Measurements from ENCODE around the gene KRT32. TPM values are rescaled to one million over a fixed set of nuclear protein-coding genes. Genes with fewer than 3 reads are reported as not detected.

The KRT32 gene
- total RNA-seq, 1 experiment from 2014 or later: not detected

GRCh38 chr17:41451154-41451728 lies 15.9 kb downstream of the KRT32 start:
- Mint-ChIP-seq H3K36me3 (ENCODE audit: insufficient read depth, unreplicated experiment) (no peaks in the 10 kb centered on the region), H3K4me1 (ENCODE audit: insufficient read depth, unreplicated experiment) (peaks cover 11% of the 10 kb centered on the region), H3K4me3 (ENCODE audit: unreplicated experiment) (no peak overlapping the region), H3K27me3 (ENCODE audit: insufficient read depth, unreplicated experiment) (peaks cover 27% of the 10 kb centered on the region), H3K9me3 (ENCODE audit: unreplicated experiment) (no peaks in the 10 kb centered on the region), H3K27ac (ENCODE audit: low read depth, unreplicated experiment) (no peak overlapping the region)
- ChIA-PET CTCF (no interaction called here), POLR2A (interaction anchor here (0.7 to 1.2 kb wide), 2 partner anchors 11 to 96 kb away, joined by 3 to 4 read pairs; partner anchors contain the start of gene KRT38)
- DNase-seq (ENCODE audit: unreplicated experiment): no peak
- intact Hi-C loops (cut with micrococcal nuclease): no loop called here
- TF ChIP-seq CTCF (IDR thresholded peaks at IDR 0.05; ENCODE audit: unreplicated experiment): no peak
- no TSS peak for BruUV-seq (replicated peaks)

DNA sequence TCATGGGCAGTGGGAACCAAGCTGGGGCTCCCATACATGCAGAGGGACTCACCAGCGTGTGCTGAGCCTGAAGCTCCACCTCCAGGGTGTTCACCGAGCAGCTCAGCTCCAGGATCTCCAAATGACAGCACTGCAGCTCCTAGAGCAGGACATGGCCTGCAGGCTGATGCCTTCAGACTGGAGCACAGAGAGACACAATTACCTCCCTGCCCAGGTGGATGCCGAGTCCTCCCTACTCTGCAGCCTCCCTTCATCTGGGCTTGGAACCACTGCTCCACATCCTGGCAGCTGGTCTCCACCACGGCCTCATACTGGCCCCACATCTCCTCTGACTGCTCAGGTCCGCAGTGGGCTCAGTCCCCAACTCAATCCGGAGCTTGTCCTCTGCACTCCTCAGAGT lies 18.2 kb downstream of the KRT32 start:
- Mint-ChIP-seq H3K4me3 (ENCODE audit: unreplicated experiment) (no peak overlapping the region), H3K27me3 (ENCODE audit: insufficient read depth, unreplicated experiment) (peaks cover 28% of the 10 kb centered on the region), H3K9me3 (ENCODE audit: unreplicated experiment) (no peaks in the 10 kb centered on the region), H3K27ac (ENCODE audit: low read depth, unreplicated experiment) (no peak overlapping the region), H3K4me1 (ENCODE audit: insufficient read depth, unreplicated experiment) (peaks cover 5% of the 10 kb centered on the region), H3K36me3 (ENCODE audit: insufficient read depth, unreplicated experiment) (no peaks in the 10 kb centered on the region)
- BruUV-seq (replicated peaks): no TSS peak
- DNase-seq (ENCODE audit: unreplicated experiment): no peak
- intact Hi-C loops (cut with micrococcal nuclease): no loop called here
- TF ChIP-seq CTCF (IDR thresholded peaks at IDR 0.05; ENCODE audit: unreplicated experiment): no peak
- ChIA-PET POLR2A (interaction anchor here (0.7 kb wide), 1 partner anchor 13 kb away, joined by 3 read pairs; no protein-coding TSS in a partner anchor), CTCF (no interaction called here)

GRCh38 chr17:41448506-41448905 lies 18.7 kb downstream of the KRT32 start:
- Mint-ChIP-seq H3K9me3 (ENCODE audit: unreplicated experiment) (no peaks in the 10 kb centered on the region), H3K27ac (ENCODE audit: low read depth, unreplicated experiment) (no peak overlapping the region), H3K4me1 (ENCODE audit: insufficient read depth, unreplicated experiment) (peaks cover 5% of the 10 kb centered on the region), H3K4me3 (ENCODE audit: unreplicated experiment) (no peak overlapping the region), H3K27me3 (ENCODE audit: insufficient read depth, unreplicated experiment) (peaks cover 28% of the 10 kb centered on the region), H3K36me3 (ENCODE audit: insufficient read depth, unreplicated experiment) (no peaks in the 10 kb centered on the region)
- ChIA-PET POLR2A (interaction anchor here (0.7 kb wide), 1 partner anchor 13 kb away, joined by 3 read pairs; no protein-coding TSS in a partner anchor), CTCF (interaction anchor here (0.6 kb wide), 1 partner anchor 17 kb away, joined by 5 read pairs; no protein-coding TSS in a partner anchor)
- intact Hi-C loops (cut with micrococcal nuclease): no loop called here
- TF ChIP-seq CTCF (IDR thresholded peaks at IDR 0.05; ENCODE audit: unreplicated experiment): no peak
- no TSS peak for BruUV-seq (replicated peaks)
- peak; percentile 23 for DNase-seq (ENCODE audit: unreplicated experiment)

GRCh38 chr17:41446806-41447205 lies 20.4 kb downstream of the KRT32 start:
- no peak for DNase-seq (ENCODE audit: unreplicated experiment)
- no peaks in the 10 kb centered on the region for H3K9me3 Mint-ChIP-seq (ENCODE audit: unreplicated experiment)
- ChIA-PET CTCF (interaction anchor here (0.6 to 0.7 kb wide), 2 partner anchors 222 to 473 kb away, joined by 3 read pairs; no protein-coding TSS in a partner anchor), POLR2A (interaction anchor here (0.8 to 1.0 kb wide), 2 partner anchors 18 to 54 kb away, joined by 3 read pairs; no protein-coding TSS in a partner anchor)
- H3K4me3 Mint-ChIP-seq (ENCODE audit: unreplicated experiment): no peak overlapping the region
- H3K27ac Mint-ChIP-seq (ENCODE audit: low read depth, unreplicated experiment): no peak overlapping the region
- BruUV-seq (replicated peaks): no TSS peak
- no peak for TF ChIP-seq CTCF (IDR thresholded peaks at IDR 0.05; ENCODE audit: unreplicated experiment)
- peaks cover 28% of the 10 kb centered on the region for H3K27me3 Mint-ChIP-seq (ENCODE audit: insufficient read depth, unreplicated experiment)
- intact Hi-C loops (cut with micrococcal nuclease): no loop called here
- no peaks in the 10 kb centered on the region for H3K36me3 Mint-ChIP-seq (ENCODE audit: insufficient read depth, unreplicated experiment)
- H3K4me1 Mint-ChIP-seq (ENCODE audit: insufficient read depth, unreplicated experiment): peaks cover 5% of the 10 kb centered on the region
